HG03135 (cell line): ENCODE results near the gene PPP1R3G.

Experiments
- ATAC-seq: cut with Tn5 transposase; IDR thresholded peaks from one replicate; pipeline ENCODE4 v1.9.1; 2021; ENCODE audit warnings: mild to moderate bottlenecking, moderate library complexity; ENCODE audit not compliant: unreplicated experiment

Gene PPP1R3G

GRCh38 chr6:5091210-5092069 is 6.3 kb downstream of the PPP1R3G start:
- no peak for ATAC-seq

DNA sequence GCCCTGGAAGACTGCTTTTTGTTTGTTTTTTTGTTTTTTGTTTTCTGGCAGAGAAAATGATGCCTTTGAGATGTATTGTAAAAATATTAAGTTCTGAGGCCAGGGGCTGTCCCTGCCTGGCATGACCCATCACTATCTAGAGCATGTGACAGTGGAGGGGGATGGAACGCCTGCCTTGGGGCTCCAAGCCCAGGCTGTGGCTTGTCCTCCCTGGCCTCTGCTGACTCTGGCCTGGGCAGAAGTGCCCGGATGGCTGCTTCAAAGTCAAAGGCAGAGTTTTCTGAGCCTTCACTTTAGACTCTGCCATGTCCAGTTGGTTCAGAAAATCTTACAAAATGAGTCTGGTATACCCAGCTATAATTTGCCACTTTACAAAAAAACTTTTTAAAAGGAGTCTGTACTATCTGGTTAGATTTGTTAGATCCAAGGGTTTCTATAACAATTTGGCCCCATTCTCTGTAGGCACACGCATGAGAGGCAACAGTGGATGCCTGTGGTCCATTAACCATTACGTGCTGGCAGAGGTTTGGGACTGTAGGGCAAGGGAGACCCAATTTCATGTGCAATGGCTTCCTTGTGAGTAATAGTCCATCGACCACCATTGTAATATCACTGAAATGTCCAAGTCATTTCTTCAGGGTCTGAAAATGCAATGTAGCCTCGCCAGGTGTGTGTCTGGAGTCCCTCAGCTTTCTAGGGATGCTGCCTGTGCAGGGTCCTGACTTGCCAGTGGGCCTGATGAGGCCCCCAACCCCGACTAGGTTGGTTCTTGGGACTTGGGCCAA is 8.3 kb downstream of the PPP1R3G start:
- ATAC-seq, result no peak

GRCh38 chr6:5094327-5094726 is 9.2 kb downstream of the PPP1R3G start:
- no peak for ATAC-seq

DNA sequence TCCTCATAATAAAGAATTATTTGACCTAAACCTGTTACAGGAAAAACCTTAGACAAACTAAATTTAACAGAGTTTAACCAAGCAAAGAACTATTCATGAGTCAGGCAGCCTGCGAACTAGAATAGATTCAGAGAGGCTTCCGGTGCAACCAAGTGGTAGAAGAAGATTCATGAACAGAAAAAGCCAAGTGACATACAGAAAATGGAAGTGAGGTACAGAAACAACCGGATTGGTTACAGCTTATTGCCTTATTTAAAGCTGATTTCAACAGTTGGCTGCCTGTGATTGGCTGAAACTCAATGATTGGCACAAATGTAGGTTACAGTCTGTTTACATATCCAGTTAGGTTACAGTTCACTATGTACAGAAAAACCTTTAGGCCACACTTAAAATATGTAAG is 10.1 kb downstream of the PPP1R3G start:
- peak; percentile 65 for ATAC-seq

DNA sequence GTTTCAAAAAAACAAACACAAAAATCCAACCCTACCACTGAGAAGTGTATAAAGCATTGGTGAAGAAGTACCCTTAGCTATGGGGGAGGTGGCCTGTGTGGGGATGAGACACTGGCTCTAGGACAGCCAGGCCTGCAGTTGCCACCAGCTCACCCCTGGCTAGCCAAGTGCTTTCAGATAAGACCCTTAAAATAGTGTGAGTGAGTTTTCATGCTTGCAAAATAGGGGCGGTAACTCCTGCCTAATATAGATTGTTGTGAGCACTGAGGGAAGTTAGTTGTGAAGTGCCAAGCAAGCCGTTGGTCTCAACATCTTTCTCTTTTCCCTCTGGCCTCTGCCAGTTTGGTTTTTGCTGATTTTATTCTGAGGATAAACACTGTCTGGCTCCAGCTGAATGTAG is 11.3 kb downstream of the PPP1R3G start:
- ATAC-seq, result no peak

DNA sequence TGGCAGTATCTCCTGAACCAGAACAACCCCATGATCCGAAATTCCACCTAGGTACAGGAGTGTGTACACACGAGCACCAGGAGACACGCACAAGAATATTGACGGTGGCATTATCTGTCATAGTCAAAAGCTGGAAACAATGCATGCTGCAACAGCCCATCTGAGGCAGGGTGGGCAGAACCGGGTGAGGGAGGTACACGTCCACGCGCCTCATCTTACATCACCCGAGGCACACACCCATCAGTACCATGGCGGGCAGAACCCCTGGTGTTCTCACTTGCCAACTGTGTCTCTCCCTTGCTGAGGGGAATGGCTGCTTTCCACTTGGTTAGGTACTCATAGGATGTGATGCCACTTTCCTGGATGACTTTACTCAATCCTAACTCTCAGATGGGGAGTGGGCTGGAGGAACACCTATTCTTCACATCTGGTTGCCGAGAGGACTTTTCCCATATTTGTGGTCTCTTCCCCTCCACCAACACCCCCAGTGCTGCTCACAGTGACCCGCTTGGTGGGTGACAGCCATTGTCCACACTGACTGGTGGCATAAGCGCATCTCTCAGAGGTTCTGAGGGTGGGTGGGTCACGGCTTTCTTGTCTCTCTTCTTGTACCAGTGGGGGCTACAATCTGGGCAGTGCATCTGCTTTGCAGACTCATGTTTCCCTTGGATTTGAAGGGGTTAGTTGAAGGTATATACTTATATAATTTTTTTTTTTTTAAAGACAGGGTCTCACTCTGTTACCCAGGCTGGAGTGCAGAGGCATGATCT is 13.5 kb downstream of the PPP1R3G start:
- ATAC-seq, result no peak

GRCh38 chr6:5099537-5099936 is 14.4 kb downstream of the PPP1R3G start:
- ATAC-seq, result no peak

GRCh38 chr6:5100806-5101205 is 15.7 kb downstream of the PPP1R3G start:
- ATAC-seq, result no peak

DNA sequence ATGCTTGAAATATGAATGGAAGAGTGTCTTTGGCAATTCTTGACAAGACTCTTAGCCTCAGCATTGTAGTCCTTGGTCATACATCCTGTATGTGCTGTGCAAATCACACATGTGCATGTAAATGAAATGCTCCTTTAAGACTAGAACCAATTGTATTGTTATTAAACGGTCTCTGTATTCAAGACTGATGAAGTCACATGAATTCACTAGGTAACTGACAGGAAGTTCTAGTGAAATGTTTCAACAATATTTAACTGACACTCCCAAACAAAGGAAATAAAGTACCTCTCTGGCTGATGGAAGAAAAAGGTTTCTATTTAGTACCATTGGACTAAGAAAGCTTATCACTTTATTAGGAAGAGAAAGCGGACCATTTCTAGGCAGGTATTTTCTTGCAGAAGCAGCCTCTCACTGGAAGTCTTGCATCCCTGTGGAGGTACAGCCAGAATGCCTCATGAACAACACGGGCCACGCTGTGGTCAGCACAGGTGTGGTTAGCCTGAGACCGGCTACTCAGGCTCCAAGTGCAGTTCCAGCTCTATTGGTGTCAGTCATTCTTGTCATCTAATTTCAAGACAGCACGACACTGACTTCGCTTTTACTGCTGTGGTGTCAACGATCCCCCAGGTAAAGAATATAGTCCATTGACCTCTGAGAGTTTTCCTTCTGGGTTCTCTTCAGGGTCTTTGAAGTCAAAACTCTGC is 17.3 kb downstream of the PPP1R3G start:
- ATAC-seq, result no peak

- ATAC-seq, result no peak
Observed at GRCh38 chr6:5103250-5103649, 18.1 kb downstream of the PPP1R3G start.

DNA sequence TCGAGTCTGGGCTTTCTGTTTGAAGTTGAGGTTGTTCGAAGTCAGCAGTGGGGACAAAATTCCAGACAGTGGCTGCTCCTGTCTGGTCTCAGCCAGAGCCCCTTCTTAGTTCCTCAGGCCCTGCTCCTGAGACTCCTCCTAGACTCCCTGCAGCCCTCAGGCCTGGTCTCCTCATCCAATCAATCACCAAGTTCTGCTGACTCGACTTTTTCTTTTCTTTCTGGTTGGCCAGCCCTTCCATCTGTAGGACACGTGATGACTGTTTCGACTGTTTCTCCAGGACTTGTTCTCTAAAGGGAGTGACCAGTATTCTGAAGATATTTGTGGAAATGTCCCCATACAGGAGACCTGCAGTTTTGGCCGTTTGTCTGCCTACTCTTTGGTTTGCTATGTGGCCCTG is 19.5 kb downstream of the PPP1R3G start:
- ATAC-seq, result no peak

DNA sequence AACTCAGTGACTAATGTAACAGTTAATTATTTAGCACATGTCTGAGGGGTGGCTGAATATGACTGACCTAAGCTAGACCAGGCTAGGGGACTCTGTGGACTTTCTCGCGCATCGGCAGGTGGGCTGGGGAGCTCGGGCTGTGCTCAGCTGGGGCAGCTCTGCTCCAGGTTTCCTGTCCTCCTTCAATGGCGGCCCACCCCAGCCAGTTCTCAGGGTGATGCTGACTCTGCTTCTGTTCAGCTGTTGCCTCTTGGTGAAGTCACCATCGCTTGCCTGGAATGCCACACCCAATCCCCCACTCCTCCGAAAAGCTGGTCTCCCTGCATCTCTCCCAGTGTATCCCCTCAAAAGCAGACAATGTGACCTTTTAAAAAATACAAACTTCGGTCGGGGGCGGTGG is 20.0 kb downstream of the PPP1R3G start:
- ATAC-seq, result no peak

DNA sequence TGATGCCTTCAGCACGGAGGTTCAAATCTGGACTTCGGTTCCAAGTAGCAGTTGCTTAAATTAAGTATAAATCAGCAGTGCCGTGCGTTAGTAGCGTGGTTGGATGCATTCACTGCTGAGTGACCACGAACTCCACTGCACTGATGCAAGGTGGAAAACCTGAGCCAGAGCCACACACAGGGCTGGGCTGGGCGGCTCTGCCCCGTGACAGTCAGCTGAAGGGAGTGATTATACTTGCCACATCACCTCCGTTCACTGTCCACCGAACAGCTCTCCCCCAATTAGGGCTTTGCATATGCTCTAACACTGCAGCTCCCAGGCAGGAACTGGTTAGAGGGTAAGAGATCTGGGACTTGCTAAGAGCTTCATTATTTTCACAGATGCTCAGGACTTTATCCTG is 22.2 kb downstream of the PPP1R3G start:
- ATAC-seq, result no peak

- ATAC-seq, result no peak
Observed at GRCh38 chr6:5108068-5108467, 22.9 kb downstream of the PPP1R3G start.

GRCh38 chr6:5108536-5109150 is 23.5 kb downstream of the PPP1R3G start:
- no peak for ATAC-seq

- ATAC-seq, result no peak
Observed at GRCh38 chr6:5109436-5109835, 24.3 kb downstream of the PPP1R3G start.

GRCh38 chr6:5110246-5110645 is 25.1 kb downstream of the PPP1R3G start:
- ATAC-seq, result no peak

GRCh38 chr6:5111626-5112025 is 26.5 kb downstream of the PPP1R3G start:
- ATAC-seq, result no peak

- ATAC-seq, result no peak
Observed at GRCh38 chr6:5112066-5112799, 27.1 kb downstream of the PPP1R3G start.

DNA sequence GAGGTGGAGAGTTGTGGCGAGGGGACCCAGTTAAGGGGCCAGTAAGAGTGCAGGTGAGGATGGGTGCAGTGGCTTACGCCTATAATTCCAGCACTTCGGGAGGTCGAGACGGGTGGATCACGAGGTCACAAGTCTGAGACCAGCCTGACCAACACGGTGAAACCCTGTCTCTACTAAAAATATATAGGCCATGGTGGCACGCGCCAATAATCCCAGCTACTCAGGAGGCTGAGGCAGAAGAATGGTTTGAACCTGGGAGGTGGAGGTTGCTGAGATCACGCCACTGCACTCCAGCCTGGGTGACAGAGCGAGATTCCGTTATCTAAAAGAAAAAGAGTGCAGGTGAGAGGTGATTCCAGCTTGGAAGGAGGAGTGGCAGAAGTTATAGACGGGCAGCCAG is 28.0 kb downstream of the PPP1R3G start:
- no peak for ATAC-seq
